ENCODE results near the gene MAN2B2.

DNA sequence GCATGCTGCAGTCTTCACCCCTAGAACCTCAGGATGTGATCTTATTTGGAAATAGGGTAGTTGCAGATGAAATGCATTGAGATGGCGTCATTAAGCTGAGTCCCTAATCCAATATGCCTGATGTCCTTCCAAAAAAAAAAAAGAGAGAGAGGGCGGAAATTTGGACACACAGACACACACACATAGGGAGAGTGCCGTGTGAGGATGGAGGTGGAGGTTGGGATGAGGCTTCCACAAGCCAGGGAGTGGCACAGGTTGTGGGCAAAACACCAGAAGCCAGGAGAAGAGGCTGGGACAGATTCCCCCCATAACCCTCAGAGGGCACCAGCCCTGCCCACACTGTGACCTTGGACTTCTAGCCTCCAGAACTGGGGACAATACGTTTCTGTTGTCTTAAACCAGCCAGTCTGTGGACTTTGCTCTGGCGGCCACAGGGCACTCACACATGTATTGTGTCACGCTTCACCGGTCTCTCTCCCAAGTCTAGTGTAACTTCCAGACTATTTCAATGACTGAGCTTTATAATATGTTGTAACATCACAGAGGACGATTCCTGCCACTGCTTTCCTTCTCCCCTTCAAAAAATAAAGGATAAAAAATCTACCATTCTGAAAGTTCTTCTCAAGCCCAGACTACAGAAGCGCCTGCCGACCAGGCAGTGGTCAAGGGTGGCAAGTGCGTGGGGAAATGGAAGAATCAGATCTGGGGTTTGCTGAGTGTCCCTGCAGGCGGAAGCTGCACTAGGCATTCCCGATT lies 35.8 kb upstream of the MAN2B2 start:
- TF ChIP-seq POLR2A (IDR thresholded peaks at IDR 0.05; ENCODE audit: low read length) (no peak), GATA1 (IDR thresholded peaks at IDR 0.05; ENCODE audit: low read depth, low read length) (no peak)

Data from erythroblast (primary cell).